A549 (cell line): ENCODE data around the gene HMX1. TPM values are rescaled to one million over a fixed set of nuclear protein-coding genes. Genes with fewer than 3 reads are reported as not detected.

Experiments
- ATAC-seq, 2 experiments: fragments of 200-7000 bp in 1 of 2; fragments of >200 bp in 1 of 2; cut with Nextera tagmentation in 1 of 2; cut with Tn5 transposase in 1 of 2; 3 replicates each; pipeline versions ENCODE4 v1.8.0 to v1.9.1; 2018 to 2020; ENCODE audit warnings: mild to moderate bottlenecking in 1 of 2, moderate library complexity in 1 of 2
- CTCF ChIA-PET: fragments of 300-600 bp; sonication (Branson Sonifier 250); formaldehyde crosslinking; extraction: SDS; loops from one replicate; lab custom pipeline; 2021; ENCODE audit warnings: antibody characterized with exemption, inconsistent platforms; lab: Yijun Ruan, JAX
- POLR2A ChIA-PET: fragments of 350-600 bp; formaldehyde crosslinking; extraction: SDS; loops from one replicate; lab custom pipeline; 2021; ENCODE audit warnings: antibody characterized with exemption, inconsistent platforms; lab: Yijun Ruan, JAX
- DNase-seq, 2 experiments: peaks; one replicate each; pipeline versions ENCODE4 v3.0.0 to v3.0.0-alpha.2; 2011 to 2016; ENCODE audit warnings: low read depth in 1 of 2, low spot score in 1 of 2
- FAIRE-seq: peaks from 2 replicates; lab custom pipeline; 2011; peaks lifted over from hg19 to GRCh38; lab: Jason Lieb, UNC
- H3K27ac ChIP-seq, 2 experiments: fragments of >200 bp; sonication (Bioruptor Twin); formaldehyde crosslinking; 3 replicates each; pipeline ENCODE4 v1.5.1; 2016 to 2017
- H3K4me1 ChIP-seq: fragments of >200 bp; sonication (Bioruptor Twin); formaldehyde crosslinking; 3 replicates; pipeline ENCODE4 v1.6.1; 2016
- H3K4me2 ChIP-seq: fragments of >200 bp; sonication (Bioruptor Twin); formaldehyde crosslinking; 3 replicates; pipeline ENCODE4 v1.6.1; 2016
- H3K4me3 ChIP-seq: fragments of >200 bp; sonication (Bioruptor Twin); formaldehyde crosslinking; 3 replicates; pipeline ENCODE4 v1.5.1; 2016
- H3K9me3 ChIP-seq: fragments of >200 bp; sonication (Bioruptor Twin); formaldehyde crosslinking; 3 replicates; pipeline ENCODE4 v1.6.1; 2016
- CHD2 ChIP-seq: fragments of 150-350 bp; IDR thresholded peaks from 2 replicates; pipeline ENCODE4 v1.6.1; 2014; ENCODE audit warnings: low read length; ENCODE audit not compliant: partially characterized antibody
- E2F6 ChIP-seq: IDR thresholded peaks from 2 replicates; pipeline ENCODE4 v1.6.1; 2012; ENCODE audit warnings: low read depth, borderline replicate concordance
- EHF ChIP-seq: fragments of 250-450 bp; sonication (Bioruptor Pico); IDR thresholded peaks from 2 replicates; pipeline ENCODE4 v1.5.0; 2020; ENCODE audit warnings: mild to moderate bottlenecking
- EHMT2 ChIP-seq: fragments of 200-600 bp; sonication (generic); IDR thresholded peaks from 2 replicates; pipeline ENCODE4 v1.6.1; 2016; ENCODE audit warnings: antibody characterized with exemption, low read depth, mild to moderate bottlenecking, moderate library complexity
- ESRRA ChIP-seq: fragments of 150-350 bp; IDR thresholded peaks from 2 replicates; pipeline ENCODE4 v1.6.1; 2014; ENCODE audit warnings: mild to moderate bottlenecking, low read length, borderline replicate concordance
- FOSB ChIP-seq: fragments of 250-450 bp; sonication (Bioruptor Pico); IDR thresholded peaks from 2 replicates; pipeline ENCODE4 v1.5.0; 2020; ENCODE audit warnings: mild to moderate bottlenecking, moderate library complexity
- FOSL2 ChIP-seq, 2 experiments: fragments of 450-650 bp in 1 of 2; fragments of >200 bp in 1 of 2; sonication (Bioruptor Twin) in 1 of 2; formaldehyde crosslinking; IDR thresholded peaks; 2 replicates each; pipeline versions ENCODE4 v1.5.0 to v1.6.1; 2016 to 2020; ENCODE audit warnings: mild to moderate bottlenecking in 1 of 2, moderate library complexity in 1 of 2
- HOXB5 ChIP-seq: fragments of 250-450 bp; sonication (Bioruptor Pico); IDR thresholded peaks from 2 replicates; pipeline ENCODE4 v1.5.0; 2020; ENCODE audit warnings: mild to moderate bottlenecking, moderate library complexity
- MAFK ChIP-seq: fragments of 450-650 bp; IDR thresholded peaks from 2 replicates; pipeline ENCODE4 v1.6.1; 2014; ENCODE audit not compliant: partially characterized antibody
- MAX ChIP-seq: IDR thresholded peaks from 2 replicates; pipeline ENCODE4 v1.6.1; 2012
- MYC ChIP-seq: IDR thresholded peaks from 2 replicates; pipeline ENCODE4 v1.6.1; 2012; ENCODE audit warnings: mild to moderate bottlenecking, inconsistent platforms, low read length, improper control_type of control experiment, borderline replicate concordance
- NR3C1 ChIP-seq: fragments of >200 bp; sonication (Bioruptor Twin); formaldehyde crosslinking; IDR thresholded peaks from 3 replicates; pipeline ENCODE4 v1.6.1; 2017
- PBX3 ChIP-seq: IDR thresholded peaks from 2 replicates; pipeline ENCODE4 v1.6.1; 2012
- PHF8 ChIP-seq: fragments of 200-600 bp; sonication (generic); IDR thresholded peaks from 2 replicates; pipeline ENCODE4 v1.6.1; 2016; ENCODE audit warnings: low read depth, mild to moderate bottlenecking, antibody characterized with exemption, moderate library complexity, borderline replicate concordance
- POLR2AphosphoS2 ChIP-seq: conservative IDR thresholded peaks from 2 replicates; pipeline ENCODE4 v1.6.1; 2012; ENCODE audit warnings: low read length, improper control_type of control experiment, inconsistent platforms
- RNF2 ChIP-seq: fragments of 200-600 bp; sonication (generic); IDR thresholded peaks from 2 replicates; pipeline ENCODE4 v1.6.1; 2016; ENCODE audit warnings: low read depth, mild to moderate bottlenecking, antibody characterized with exemption, moderate library complexity, borderline replicate concordance
- SREBF2 ChIP-seq: fragments of 450-650 bp; IDR thresholded peaks from 2 replicates; pipeline ENCODE4 v1.6.1; 2014; ENCODE audit warnings: mild to moderate bottlenecking, moderate library complexity
- ZC3H11A ChIP-seq: fragments of 450-650 bp; IDR thresholded peaks from 2 replicates; pipeline ENCODE4 v1.6.1; 2014; ENCODE audit warnings: antibody characterized with exemption, mild to moderate bottlenecking
- ZFP36 ChIP-seq: fragments of 450-650 bp; IDR thresholded peaks from 2 replicates; pipeline ENCODE4 v1.6.1; 2014; ENCODE audit warnings: borderline replicate concordance; ENCODE audit not compliant: partially characterized antibody
- WGBS: methylation state at CpG from one replicate; pipeline ENCODE4 v1.1.6; 2017; ENCODE audit errors: missing lambda C conversion rate; 5-methylcytosine and 5-hydroxymethylcytosine counted together
- polyA plus RNA-seq, 4 experiments: library from polyadenylated mRNA; depleted of rRNA in 3 of 4; stranded (reverse); fragments of >200 nt; fragmentation: RNase III in 1 of 4; extraction: RNeasy Plus Mini Kit Qiagen cat#74134 plus additional on column Dnase treatment in 1 of 4; gene quantifications; 2 replicates in 3 of 4; 3 replicates in 1 of 4; pipeline ENCODE4 v1.2.3, GENCODE V29; 2011 to 2017
- TF ChIP-seq, protein P1 (sequence below): fragments of >200 bp; sonication (Bioruptor Twin); formaldehyde crosslinking; IDR thresholded peaks from 3 replicates; pipeline ENCODE4 v1.5.1; 2016
- TF ChIP-seq, protein P2 (sequence below): fragments of 250-450 bp; sonication (Bioruptor Pico); IDR thresholded peaks from 2 replicates; pipeline ENCODE4 v1.5.0; 2021; ENCODE audit warnings: mild to moderate bottlenecking, moderate library complexity, borderline replicate concordance
- TF ChIP-seq, protein P3 (sequence below): fragments of >200 bp; sonication (Bioruptor Twin); formaldehyde crosslinking; IDR thresholded peaks from 3 replicates; pipeline ENCODE4 v1.6.1; 2016

Gene HMX1
- polyA plus RNA-seq, 2 of the 4 experiments (the other 2 are of a cell fraction) = 0.06 TPM; not detected in 1

GRCh38 chr4:8874003-8874895, 2.6 kb upstream of the HMX1 start:
- CTCF ChIA-PET = no interaction called here
- no peak overlapping the region for H3K4me3 ChIP-seq
- FAIRE-seq = no peak
- no peak for DNase-seq
- no peak for TF ChIP-seq RNF2
- TF ChIP-seq FOSL2 (IDR thresholded peaks at IDR 0.05) = no peak
- TF ChIP-seq FOSL2 (CRISPR knock-in tag; IDR thresholded peaks at IDR 0.05) = no peak
- TF ChIP-seq, protein P1, sequence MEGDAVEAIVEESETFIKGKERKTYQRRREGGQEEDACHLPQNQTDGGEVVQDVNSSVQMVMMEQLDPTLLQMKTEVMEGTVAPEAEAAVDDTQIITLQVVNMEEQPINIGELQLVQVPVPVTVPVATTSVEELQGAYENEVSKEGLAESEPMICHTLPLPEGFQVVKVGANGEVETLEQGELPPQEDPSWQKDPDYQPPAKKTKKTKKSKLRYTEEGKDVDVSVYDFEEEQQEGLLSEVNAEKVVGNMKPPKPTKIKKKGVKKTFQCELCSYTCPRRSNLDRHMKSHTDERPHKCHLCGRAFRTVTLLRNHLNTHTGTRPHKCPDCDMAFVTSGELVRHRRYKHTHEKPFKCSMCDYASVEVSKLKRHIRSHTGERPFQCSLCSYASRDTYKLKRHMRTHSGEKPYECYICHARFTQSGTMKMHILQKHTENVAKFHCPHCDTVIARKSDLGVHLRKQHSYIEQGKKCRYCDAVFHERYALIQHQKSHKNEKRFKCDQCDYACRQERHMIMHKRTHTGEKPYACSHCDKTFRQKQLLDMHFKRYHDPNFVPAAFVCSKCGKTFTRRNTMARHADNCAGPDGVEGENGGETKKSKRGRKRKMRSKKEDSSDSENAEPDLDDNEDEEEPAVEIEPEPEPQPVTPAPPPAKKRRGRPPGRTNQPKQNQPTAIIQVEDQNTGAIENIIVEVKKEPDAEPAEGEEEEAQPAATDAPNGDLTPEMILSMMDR = no peak
- no peak for TF ChIP-seq EHF (CRISPR knock-in tag)
- TF ChIP-seq NR3C1 = no peak
- no peak for TF ChIP-seq E2F6
- no peak for TF ChIP-seq PHF8
- TF ChIP-seq MYC = no peak
- no peak for TF ChIP-seq FOSB (CRISPR knock-in tag)
- no peak for TF ChIP-seq ZFP36
- TF ChIP-seq POLR2AphosphoS2 = no peak
- TF ChIP-seq, all 56 proteins: peak for 0
- POLR2A ChIA-PET = no interaction called here
- 61% methylated on average over 35 of the region's 71 CpGs for WGBS
- no peaks in the 10 kb centered on the region for H3K9me3 ChIP-seq
- H3K27ac ChIP-seq = no peak overlapping the region
- ATAC-seq = no peak
- no peak overlapping the region for H3K4me2 ChIP-seq
- 0 out of 3 replicates have a peak, but pooled peaks cover 3% of the 10 kb centered on the region for H3K4me1 ChIP-seq

GRCh38 chr4:8872402-8873291, 1.0 kb upstream of the HMX1 start:
- no peak for ATAC-seq
- TF ChIP-seq SREBF2 = no peak
- no peak for TF ChIP-seq HOXB5 (CRISPR knock-in tag)
- TF ChIP-seq, protein P1 = no peak
- TF ChIP-seq EHF (CRISPR knock-in tag) = no peak
- TF ChIP-seq, protein P2, sequence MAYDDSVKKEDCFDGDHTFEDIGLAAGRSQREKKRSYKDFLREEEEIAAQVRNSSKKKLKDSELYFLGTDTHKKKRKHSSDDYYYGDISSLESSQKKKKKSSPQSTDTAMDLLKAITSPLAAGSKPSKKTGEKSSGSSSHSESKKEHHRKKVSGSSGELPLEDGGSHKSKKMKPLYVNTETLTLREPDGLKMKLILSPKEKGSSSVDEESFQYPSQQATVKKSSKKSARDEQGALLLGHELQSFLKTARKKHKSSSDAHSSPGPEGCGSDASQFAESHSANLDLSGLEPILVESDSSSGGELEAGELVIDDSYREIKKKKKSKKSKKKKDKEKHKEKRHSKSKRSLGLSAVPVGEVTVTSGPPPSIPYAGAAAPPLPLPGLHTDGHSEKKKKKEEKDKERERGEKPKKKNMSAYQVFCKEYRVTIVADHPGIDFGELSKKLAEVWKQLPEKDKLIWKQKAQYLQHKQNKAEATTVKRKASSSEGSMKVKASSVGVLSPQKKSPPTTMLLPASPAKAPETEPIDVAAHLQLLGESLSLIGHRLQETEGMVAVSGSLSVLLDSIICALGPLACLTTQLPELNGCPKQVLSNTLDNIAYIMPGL = no peak
- TF ChIP-seq CHD2 = no peak
- TF ChIP-seq PBX3 = no peak
- no peak for TF ChIP-seq FOSL2 (IDR thresholded peaks at IDR 0.05)
- no peak for TF ChIP-seq FOSL2 (CRISPR knock-in tag; IDR thresholded peaks at IDR 0.05)
- TF ChIP-seq MAFK = no peak
- TF ChIP-seq ZC3H11A = no peak
- TF ChIP-seq ESRRA = no peak
- TF ChIP-seq, protein P3, sequence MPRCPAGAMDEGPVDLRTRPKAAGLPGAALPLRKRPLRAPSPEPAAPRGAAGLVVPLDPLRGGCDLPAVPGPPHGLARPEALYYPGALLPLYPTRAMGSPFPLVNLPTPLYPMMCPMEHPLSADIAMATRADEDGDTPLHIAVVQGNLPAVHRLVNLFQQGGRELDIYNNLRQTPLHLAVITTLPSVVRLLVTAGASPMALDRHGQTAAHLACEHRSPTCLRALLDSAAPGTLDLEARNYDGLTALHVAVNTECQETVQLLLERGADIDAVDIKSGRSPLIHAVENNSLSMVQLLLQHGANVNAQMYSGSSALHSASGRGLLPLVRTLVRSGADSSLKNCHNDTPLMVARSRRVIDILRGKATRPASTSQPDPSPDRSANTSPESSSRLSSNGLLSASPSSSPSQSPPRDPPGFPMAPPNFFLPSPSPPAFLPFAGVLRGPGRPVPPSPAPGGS = no peak
- TF ChIP-seq EHMT2 = no peak
- TF ChIP-seq MAX = no peak
- TF ChIP-seq MYC = no peak
- TF ChIP-seq, all 56 proteins: peak for 0
- FAIRE-seq = no peak
- WGBS = 59% methylated on average over 39 of the region's 55 CpGs
- Histone ChIP-seq H3K9me3 (no peaks in the 10 kb centered on the region), H3K4me2 (peak overlapping the region; percentile 77), H3K4me1 (0 out of 3 replicates have a peak, but pooled peaks cover 3% of the 10 kb centered on the region), H3K27ac (no peak overlapping the region), H3K4me3 (peak overlapping the region; percentile 45; the same call in 1 of the 3 replicates)
- no peak for DNase-seq
- ChIA-PET CTCF (no interaction called here), POLR2A (no interaction called here)
